Activated CD8-positive, alpha-beta T cell treated with anti-CD3 and anti-CD28 coated beads for 36 hours (primary cell): ENCODE results near the gene ALPK3. TPM values are rescaled to one million over a fixed set of nuclear protein-coding genes. Genes with fewer than 3 reads are reported as not detected.

Source experiments
- ATAC-seq: fragments of 200-7000 bp; cut with Tn5 transposase; one replicate; pipeline ENCODE4 v1.10.0; 2021; ENCODE audit warnings: mild to moderate bottlenecking, moderate library complexity
- CTCF ChIA-PET: fragments of 350-600 bp; sonication (Branson Sonifier 250); formaldehyde crosslinking; loops from one replicate; lab custom pipeline; 2021; ENCODE audit warnings: antibody characterized with exemption; lab: Charles Lee
- POLR2A ChIA-PET: fragments of 350-600 bp; sonication (Branson Sonifier 250); formaldehyde crosslinking; loops from one replicate; lab custom pipeline; 2021; ENCODE audit warnings: antibody characterized with exemption; lab: Charles Lee
- DNase-seq: peaks from one replicate; pipeline ENCODE4 v3.0.0-alpha.2; 2020
- H3K27ac Mint-ChIP-seq: one replicate; pipeline ENCODE4 v1.8.0; 2021; ENCODE audit warnings: mild to moderate bottlenecking, mixed read lengths
- H3K27me3 Mint-ChIP-seq: one replicate; pipeline ENCODE4 v1.8.0; 2021; ENCODE audit warnings: mixed read lengths
- H3K36me3 Mint-ChIP-seq: one replicate; pipeline ENCODE4 v1.8.0; 2021; ENCODE audit warnings: low read depth, mixed read lengths
- H3K4me1 Mint-ChIP-seq: one replicate; pipeline ENCODE4 v1.8.0; 2021; ENCODE audit warnings: low read depth, mixed read lengths
- H3K4me3 Mint-ChIP-seq: one replicate; pipeline ENCODE4 v1.8.0; 2021; ENCODE audit warnings: mild to moderate bottlenecking, moderate library complexity, mixed read lengths
- H3K9me3 Mint-ChIP-seq: one replicate; pipeline ENCODE4 v1.8.0; 2021; ENCODE audit warnings: mixed read lengths
- CTCF ChIP-seq: fragments of 200-600 bp; IDR thresholded peaks from one replicate; pipeline ENCODE4 v1.8.0; 2022; ENCODE audit warnings: antibody characterized with exemption, mild to moderate bottlenecking
- intact Hi-C: fragments of 100-400 bp; cut with micrococcal nuclease; formaldehyde crosslinking; loops from one replicate; pipeline ENCODE4 v1.10.0; 2022
- total RNA-seq, 2 experiments: library from RNA; stranded (reverse); gene quantifications; one replicate each; pipeline ENCODE4 v1.2.3, GENCODE V29; 2021

The ALPK3 gene
- total RNA-seq, 2 experiments from 2014 or later = 0.04 to 0.16 TPM

- intact Hi-C loops = no loop called here
- ChIA-PET POLR2A (no interaction called here), CTCF (no interaction called here)
These were observed 12.9 kb upstream of the ALPK3 start for GRCh38 chr15:84804005-84804900.

GRCh38 chr15:84805221-84805620, 11.9 kb upstream of the ALPK3 start:
- Mint-ChIP-seq H3K4me1 (no peaks in the 10 kb centered on the region), H3K36me3 (peaks cover 8% of the 10 kb centered on the region), H3K4me3 (no peak overlapping the region), H3K27me3 (no peaks in the 10 kb centered on the region), H3K27ac (no peak overlapping the region), H3K9me3 (no peaks in the 10 kb centered on the region)
- ChIA-PET POLR2A (interaction anchor here (1.6 kb wide), 1 partner anchor 10 kb away, joined by 5 read pairs; no protein-coding TSS in a partner anchor), CTCF (no interaction called here)
- ATAC-seq (no peak), DNase-seq (no peak)
- intact Hi-C loops = no loop called here
- no peak for TF ChIP-seq CTCF

More at GRCh38 chr15:84804005-84804900, 12.9 kb upstream of the ALPK3 start:
- ATAC-seq (no peak), DNase-seq (no peak)
- no peaks in the 10 kb centered on the region for H3K27me3 Mint-ChIP-seq
- H3K4me1 Mint-ChIP-seq = no peaks in the 10 kb centered on the region
- H3K27ac Mint-ChIP-seq = no peak overlapping the region
- TF ChIP-seq CTCF = no peak
- H3K4me3 Mint-ChIP-seq = no peak overlapping the region
- no peaks in the 10 kb centered on the region for H3K9me3 Mint-ChIP-seq
- H3K36me3 Mint-ChIP-seq = peaks cover 8% of the 10 kb centered on the region

GRCh38 chr15:84807228-84807627, 9.9 kb upstream of the ALPK3 start:
- Mint-ChIP-seq H3K9me3 (no peaks in the 10 kb centered on the region), H3K4me1 (no peaks in the 10 kb centered on the region), H3K4me3 (no peak overlapping the region), H3K27ac (no peak overlapping the region), H3K36me3 (peaks cover 8% of the 10 kb centered on the region), H3K27me3 (no peaks in the 10 kb centered on the region)
- ATAC-seq (no peak), DNase-seq (no peak)
- no peak for TF ChIP-seq CTCF
- ChIA-PET CTCF (interaction anchor here (0.9 to 1.0 kb wide), 2 partner anchors 10 to 202 kb away, joined by 3 read pairs; no protein-coding TSS in a partner anchor), POLR2A (no interaction called here)
- intact Hi-C loops = no loop called here

- ATAC-seq (no peak), DNase-seq (no peak)
- Mint-ChIP-seq H3K9me3 (no peaks in the 10 kb centered on the region), H3K4me1 (no peaks in the 10 kb centered on the region), H3K36me3 (peaks cover 4% of the 10 kb centered on the region), H3K27ac (no peak overlapping the region), H3K4me3 (no peak overlapping the region), H3K27me3 (no peaks in the 10 kb centered on the region)
- POLR2A ChIA-PET = interaction anchor here (1.1 to 1.5 kb wide), 2 partner anchors 10 to 12 kb away, joined by 3 to 4 read pairs; no protein-coding TSS in a partner anchor
- CTCF ChIA-PET = interaction anchor here (1.0 to 1.9 kb wide), 2 partner anchors 9 to 12 kb away, joined by 4 to 9 read pairs; no protein-coding TSS in a partner anchor
- intact Hi-C loops = no loop called here
- no peak for TF ChIP-seq CTCF
These were observed 6.9 kb upstream of the ALPK3 start for GRCh38 chr15:84810073-84810840.
